GM12872 (cell line): ENCODE results near the gene CDK17.

ENCODE experiments used
- TF ChIP-seq, protein P1 (sequence below): IDR thresholded peaks from 3 replicates; pipeline ENCODE4 v1.5.1; 2011; ENCODE audit warnings: low read depth, mild to moderate bottlenecking, low read length, moderate library complexity; ENCODE audit not compliant: insufficient read depth

The CDK17 gene

DNA sequence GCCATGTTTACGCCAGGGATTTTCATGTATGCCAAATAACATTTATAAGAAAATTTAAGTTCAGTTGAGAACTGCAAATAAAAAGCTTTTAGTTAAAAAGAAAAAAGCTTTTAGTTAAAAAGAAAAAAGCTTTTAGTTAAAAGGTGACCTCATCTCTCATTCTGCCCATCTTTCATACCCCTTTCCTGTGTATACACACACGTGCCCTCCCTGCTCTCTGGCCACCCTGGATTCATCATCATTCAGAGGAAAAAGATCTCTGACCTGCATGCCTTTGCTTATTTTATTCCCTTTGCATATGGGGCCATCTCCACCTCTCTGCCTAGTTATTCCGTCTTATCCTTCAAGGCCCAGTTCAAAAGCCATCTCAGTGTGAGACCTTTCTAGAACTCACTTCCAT is 38.1 kb upstream of the CDK17 start:
- TF ChIP-seq, protein P1, sequence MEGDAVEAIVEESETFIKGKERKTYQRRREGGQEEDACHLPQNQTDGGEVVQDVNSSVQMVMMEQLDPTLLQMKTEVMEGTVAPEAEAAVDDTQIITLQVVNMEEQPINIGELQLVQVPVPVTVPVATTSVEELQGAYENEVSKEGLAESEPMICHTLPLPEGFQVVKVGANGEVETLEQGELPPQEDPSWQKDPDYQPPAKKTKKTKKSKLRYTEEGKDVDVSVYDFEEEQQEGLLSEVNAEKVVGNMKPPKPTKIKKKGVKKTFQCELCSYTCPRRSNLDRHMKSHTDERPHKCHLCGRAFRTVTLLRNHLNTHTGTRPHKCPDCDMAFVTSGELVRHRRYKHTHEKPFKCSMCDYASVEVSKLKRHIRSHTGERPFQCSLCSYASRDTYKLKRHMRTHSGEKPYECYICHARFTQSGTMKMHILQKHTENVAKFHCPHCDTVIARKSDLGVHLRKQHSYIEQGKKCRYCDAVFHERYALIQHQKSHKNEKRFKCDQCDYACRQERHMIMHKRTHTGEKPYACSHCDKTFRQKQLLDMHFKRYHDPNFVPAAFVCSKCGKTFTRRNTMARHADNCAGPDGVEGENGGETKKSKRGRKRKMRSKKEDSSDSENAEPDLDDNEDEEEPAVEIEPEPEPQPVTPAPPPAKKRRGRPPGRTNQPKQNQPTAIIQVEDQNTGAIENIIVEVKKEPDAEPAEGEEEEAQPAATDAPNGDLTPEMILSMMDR: no peak

DNA sequence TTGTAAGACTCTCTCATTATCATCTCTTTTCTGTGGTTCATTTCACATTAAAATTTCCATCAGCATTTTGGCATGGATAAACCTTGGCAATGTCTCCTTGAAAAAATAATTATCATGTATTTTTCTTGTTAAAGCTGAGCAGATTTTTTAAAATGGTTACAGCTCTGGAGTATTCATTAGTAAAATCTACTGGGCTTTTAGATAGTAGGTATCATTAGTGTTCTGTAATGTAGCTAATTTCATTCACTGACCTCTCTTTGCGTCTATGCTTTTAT is 36.9 kb upstream of the CDK17 start:
- TF ChIP-seq, protein P1: no peak

DNA sequence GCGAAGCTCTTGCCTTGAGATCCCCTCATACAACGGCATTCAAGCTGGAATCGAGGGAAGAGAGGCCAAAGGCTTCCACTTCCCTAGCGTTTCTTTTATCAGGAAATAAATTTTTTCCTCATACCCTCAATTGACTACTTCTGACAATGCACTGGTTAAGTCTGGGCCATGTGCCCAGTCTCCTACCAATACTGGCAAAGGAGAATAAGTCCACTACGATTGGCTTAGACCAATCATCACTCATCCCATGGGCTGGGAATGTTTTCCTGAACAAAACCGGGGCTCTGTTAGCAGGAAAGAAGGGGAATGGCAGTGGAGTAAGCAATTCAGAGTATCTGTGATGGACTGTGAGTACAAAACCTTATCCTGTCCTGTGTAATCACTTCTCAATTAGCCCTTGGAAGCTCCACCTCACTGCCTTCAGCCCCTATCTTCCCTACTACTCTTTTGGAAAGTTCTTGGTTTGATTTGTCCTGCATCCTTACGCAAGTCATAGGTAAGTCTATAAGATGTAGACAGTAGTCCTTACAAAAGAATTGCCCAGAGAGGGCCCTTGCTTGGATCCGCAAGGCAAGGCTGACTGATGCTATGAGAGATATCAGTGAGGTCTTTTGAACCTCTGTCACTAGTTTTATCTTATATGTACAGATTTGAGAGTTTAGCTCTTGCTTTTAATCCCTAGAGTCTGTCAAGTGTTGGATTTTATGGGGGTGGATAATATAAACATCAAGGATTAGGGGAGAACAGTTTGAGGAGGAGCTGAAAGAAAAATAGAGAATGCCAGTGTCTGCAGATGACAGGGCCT is 36.3 kb upstream of the CDK17 start:
- TF ChIP-seq, protein P1: no peak

DNA sequence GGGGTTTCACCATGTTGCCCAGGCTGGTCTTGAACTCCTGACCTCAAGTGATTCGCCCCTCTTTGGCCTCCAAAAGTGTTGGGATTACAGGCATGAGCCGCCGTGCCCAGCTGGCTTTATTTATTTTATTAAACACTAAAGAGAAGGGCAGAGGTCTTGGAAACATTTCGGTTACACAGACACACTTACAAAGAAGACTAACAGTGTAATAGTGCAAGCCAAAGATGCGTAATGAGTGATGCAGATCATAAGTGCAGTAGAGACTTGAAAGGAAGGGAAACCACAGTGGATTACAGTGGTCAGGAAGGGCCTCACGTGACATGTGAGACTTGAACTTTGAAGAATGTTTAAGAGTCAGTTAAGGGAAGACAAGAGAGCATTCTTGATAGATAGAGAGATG is 33.9 kb upstream of the CDK17 start:
- TF ChIP-seq, protein P1: no peak

DNA sequence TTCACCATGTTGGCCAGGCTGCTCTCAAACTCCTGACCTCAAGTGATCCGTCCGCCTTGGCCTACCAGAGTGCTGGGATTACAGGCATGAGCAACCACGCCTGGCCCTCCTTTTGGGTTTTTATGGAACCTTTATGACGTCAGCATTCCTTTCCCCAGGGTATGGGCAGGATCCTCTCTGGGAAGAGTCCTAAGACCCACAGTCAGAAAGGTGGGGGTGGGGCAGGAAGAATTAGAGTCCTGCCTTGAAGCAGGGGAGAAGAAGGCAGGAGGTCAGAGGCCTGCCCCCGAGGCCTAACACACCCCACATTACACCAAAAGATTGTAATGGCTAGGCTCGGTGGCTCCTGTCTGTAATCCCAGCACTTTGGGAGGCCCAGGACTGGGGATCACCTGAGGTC is 30.8 kb upstream of the CDK17 start:
- TF ChIP-seq, protein P1: no peak

DNA sequence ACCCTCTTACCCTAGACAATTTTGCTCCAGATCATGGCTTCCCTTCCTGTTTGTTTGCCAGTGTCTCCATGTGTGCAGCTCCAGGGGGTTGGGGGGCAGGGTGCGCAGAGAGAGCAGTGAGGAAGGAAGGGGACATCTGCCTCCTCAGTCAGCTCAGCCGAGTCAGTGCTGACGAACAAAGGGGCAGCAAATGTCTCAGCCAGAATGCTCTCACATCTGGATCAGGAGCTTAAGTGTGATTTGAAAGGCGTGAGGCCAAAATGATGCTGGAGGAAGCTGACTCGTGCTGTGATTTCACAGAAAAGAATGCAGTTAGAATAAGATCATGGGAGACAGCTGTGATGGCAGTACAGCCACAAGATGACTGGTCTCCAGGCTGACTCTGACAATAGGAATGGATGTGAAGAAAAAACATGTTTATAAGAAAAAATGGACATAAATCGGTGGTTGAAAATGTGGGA is 27.1 kb upstream of the CDK17 start:
- TF ChIP-seq, protein P1: no peak

DNA sequence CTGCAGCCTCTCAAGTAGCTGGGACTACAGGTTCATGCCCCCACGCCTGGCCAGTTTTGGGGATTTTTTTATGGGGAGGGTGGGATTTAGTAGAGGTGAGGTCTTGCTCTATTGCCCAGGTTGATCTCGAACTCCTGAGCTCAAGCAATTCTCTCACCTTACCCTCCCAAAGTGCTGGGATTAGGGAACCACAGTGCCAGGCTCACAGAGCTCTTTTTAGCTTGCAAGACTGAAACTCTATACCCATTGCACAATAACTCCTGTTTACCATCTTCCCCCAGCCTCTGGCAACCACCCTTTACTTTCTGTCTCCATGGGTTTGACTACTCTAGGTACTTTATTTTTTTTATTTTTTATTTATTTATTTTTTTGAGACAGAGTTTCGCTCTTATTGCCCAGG is 25.7 kb upstream of the CDK17 start:
- TF ChIP-seq, protein P1: no peak

DNA sequence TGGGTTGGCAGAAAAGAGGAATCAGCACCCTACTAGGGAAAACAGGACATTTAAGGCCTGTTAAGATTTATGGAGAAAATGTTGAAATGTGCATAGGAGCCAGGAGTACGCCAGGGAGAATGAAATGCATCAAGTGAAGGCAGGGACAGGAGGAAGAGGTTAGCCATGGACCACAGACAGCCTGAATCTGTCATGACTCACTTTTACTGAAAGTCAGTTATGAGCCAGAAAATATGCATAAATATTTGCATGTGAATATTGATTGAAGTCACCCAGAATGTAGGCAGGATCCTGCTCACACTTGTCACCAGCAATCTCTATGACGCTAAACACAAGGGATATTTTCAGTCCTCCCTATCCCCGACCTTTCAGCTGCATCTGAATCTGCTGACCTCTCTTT is 25.1 kb upstream of the CDK17 start:
- TF ChIP-seq, protein P1: no peak
